Astrocyte (in vitro differentiated cells and primary cell): Measurements from ENCODE around the gene RILPL1.

Experiments
- EZH2 ChIP-seq: IDR thresholded peaks from 2 replicates; pipeline ENCODE4 v1.6.1; 2012; ENCODE audit warnings: mild to moderate bottlenecking, low read length, inconsistent platforms; ENCODE audit not compliant: insufficient read depth
- TF ChIP-seq, protein P1 (sequence below): IDR thresholded peaks from 2 replicates; pipeline ENCODE4 v1.5.1; 2011; ENCODE audit warnings: low read depth, mild to moderate bottlenecking, inconsistent platforms, low read length, moderate library complexity; ENCODE audit not compliant: insufficient read depth

GRCh38 chr12:123478069-123478468, 55.5 kb downstream of the RILPL1 start:
- TF ChIP-seq EZH2, result no peak
- TF ChIP-seq, protein P1, sequence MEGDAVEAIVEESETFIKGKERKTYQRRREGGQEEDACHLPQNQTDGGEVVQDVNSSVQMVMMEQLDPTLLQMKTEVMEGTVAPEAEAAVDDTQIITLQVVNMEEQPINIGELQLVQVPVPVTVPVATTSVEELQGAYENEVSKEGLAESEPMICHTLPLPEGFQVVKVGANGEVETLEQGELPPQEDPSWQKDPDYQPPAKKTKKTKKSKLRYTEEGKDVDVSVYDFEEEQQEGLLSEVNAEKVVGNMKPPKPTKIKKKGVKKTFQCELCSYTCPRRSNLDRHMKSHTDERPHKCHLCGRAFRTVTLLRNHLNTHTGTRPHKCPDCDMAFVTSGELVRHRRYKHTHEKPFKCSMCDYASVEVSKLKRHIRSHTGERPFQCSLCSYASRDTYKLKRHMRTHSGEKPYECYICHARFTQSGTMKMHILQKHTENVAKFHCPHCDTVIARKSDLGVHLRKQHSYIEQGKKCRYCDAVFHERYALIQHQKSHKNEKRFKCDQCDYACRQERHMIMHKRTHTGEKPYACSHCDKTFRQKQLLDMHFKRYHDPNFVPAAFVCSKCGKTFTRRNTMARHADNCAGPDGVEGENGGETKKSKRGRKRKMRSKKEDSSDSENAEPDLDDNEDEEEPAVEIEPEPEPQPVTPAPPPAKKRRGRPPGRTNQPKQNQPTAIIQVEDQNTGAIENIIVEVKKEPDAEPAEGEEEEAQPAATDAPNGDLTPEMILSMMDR, result no peak
